OCI-LY1 (cell line): Measurements from ENCODE around the gene RNASEH2B.

ENCODE experiments used
- H2AFZ ChIP-seq: fragments of 200-600 bp; sonication (generic), shearing (Covaris generic); 2 replicates; pipeline ENCODE4 v1.6.0; 2014; ENCODE audit warnings: antibody characterized with exemption, mild to moderate bottlenecking, low read length
- H3F3A ChIP-seq: fragments of 200-600 bp; sonication (generic), shearing (Covaris generic); 2 replicates; pipeline ENCODE4 v1.6.0; 2014; ENCODE audit warnings: mild to moderate bottlenecking, antibody characterized with exemption, low read length, moderate library complexity; ENCODE audit not compliant: insufficient read depth
- H3K27ac ChIP-seq: fragments of 200-600 bp; sonication (generic); 2 replicates; pipeline ENCODE4 v1.5.1; 2014; ENCODE audit warnings: low read length, mixed run types, mild to moderate bottlenecking, low read depth; ENCODE audit not compliant: poor library complexity, severe bottlenecking
- H3K27me3 ChIP-seq: fragments of 200-600 bp; sonication (generic); 2 replicates; pipeline ENCODE4 v1.6.0; 2014; ENCODE audit warnings: antibody characterized with exemption, mild to moderate bottlenecking, low read length, moderate library complexity; ENCODE audit not compliant: insufficient read depth
- H3K36me3 ChIP-seq: fragments of 200-600 bp; sonication (generic); 2 replicates; pipeline ENCODE4 v1.6.1; 2014; ENCODE audit warnings: mild to moderate bottlenecking, antibody characterized with exemption, low read length, moderate library complexity, mixed read lengths; ENCODE audit not compliant: insufficient read depth
- H3K4me1 ChIP-seq: fragments of 200-600 bp; sonication (generic); 2 replicates; pipeline ENCODE4 v1.5.1; 2014; ENCODE audit warnings: mild to moderate bottlenecking, low read length, moderate library complexity; ENCODE audit not compliant: insufficient read depth, severe bottlenecking
- H3K4me2 ChIP-seq: fragments of 200-600 bp; sonication (generic), shearing (Covaris generic); 2 replicates; pipeline ENCODE4 v1.6.1; 2014; ENCODE audit warnings: low read length
- H3K4me3 ChIP-seq: fragments of 200-600 bp; sonication (generic); 2 replicates; pipeline ENCODE4 v1.5.1; 2014; ENCODE audit warnings: low read length, low read depth, mild to moderate bottlenecking, mixed read lengths; ENCODE audit not compliant: poor library complexity, severe bottlenecking
- H3K79me2 ChIP-seq: fragments of 200-600 bp; shearing (Covaris generic); 2 replicates; pipeline ENCODE4 v1.6.1; 2016; ENCODE audit warnings: mixed run types, low read length, mixed read lengths; ENCODE audit not compliant: insufficient read depth
- H3K9ac ChIP-seq: fragments of 200-600 bp; sonication (generic), shearing (Covaris generic); 2 replicates; pipeline ENCODE4 v1.6.1; 2014; ENCODE audit warnings: mild to moderate bottlenecking, low read length, mixed read lengths
- H3K9me2 ChIP-seq: fragments of 200-600 bp; sonication (generic), shearing (Covaris generic); 2 replicates; pipeline ENCODE4 v1.6.1; 2014; ENCODE audit warnings: low read depth, mild to moderate bottlenecking, low read length, mixed read lengths
- H3K9me3 ChIP-seq: fragments of 200-600 bp; shearing (Covaris generic); 2 replicates; pipeline ENCODE4 v1.6.1; 2014; ENCODE audit warnings: low read length, mixed read lengths
- H4K20me1 ChIP-seq: fragments of 200-600 bp; sonication (generic), shearing (Covaris generic); 2 replicates; pipeline ENCODE4 v1.6.0; 2016; ENCODE audit warnings: mild to moderate bottlenecking, low read length; ENCODE audit not compliant: insufficient read depth
- EZH2 ChIP-seq: fragments of 200-600 bp; sonication (generic), shearing (Covaris generic); IDR thresholded peaks from 2 replicates; pipeline ENCODE4 v1.8.0; 2017; ENCODE audit warnings: borderline replicate concordance, mixed run types, mild to moderate bottlenecking, antibody characterized with exemption, low read length, moderate library complexity, mixed read lengths
- TF ChIP-seq, protein P1 (sequence below): fragments of 200-600 bp; sonication (generic), shearing (Covaris generic); IDR thresholded peaks from 2 replicates; pipeline ENCODE4 v1.5.1; 2017; ENCODE audit warnings: mild to moderate bottlenecking, antibody characterized with exemption, low read length, moderate library complexity, mixed read lengths

RNASEH2B gene

DNA sequence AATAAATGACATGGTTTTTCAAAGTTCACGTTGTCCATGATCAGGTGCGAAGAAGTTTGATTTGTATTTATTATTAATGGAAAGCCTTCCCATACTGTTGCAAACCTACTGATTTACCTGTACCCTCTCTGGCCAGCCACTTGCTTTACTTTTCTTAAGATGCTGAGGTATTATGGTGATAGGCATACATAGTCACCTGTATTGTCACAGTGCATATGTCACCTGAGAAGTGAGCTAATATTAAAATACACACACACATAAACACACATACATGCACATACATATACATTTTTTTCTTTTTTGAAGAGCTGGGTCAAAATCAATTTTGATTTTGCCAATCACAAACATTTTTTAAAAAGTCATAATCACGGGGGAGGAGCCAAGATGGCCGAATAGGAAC is 72.1 kb downstream of the RNASEH2B start:
- no peak overlapping the region for H3K4me3 ChIP-seq
- no peaks in the 10 kb centered on the region for H4K20me1 ChIP-seq
- TF ChIP-seq, protein P1, sequence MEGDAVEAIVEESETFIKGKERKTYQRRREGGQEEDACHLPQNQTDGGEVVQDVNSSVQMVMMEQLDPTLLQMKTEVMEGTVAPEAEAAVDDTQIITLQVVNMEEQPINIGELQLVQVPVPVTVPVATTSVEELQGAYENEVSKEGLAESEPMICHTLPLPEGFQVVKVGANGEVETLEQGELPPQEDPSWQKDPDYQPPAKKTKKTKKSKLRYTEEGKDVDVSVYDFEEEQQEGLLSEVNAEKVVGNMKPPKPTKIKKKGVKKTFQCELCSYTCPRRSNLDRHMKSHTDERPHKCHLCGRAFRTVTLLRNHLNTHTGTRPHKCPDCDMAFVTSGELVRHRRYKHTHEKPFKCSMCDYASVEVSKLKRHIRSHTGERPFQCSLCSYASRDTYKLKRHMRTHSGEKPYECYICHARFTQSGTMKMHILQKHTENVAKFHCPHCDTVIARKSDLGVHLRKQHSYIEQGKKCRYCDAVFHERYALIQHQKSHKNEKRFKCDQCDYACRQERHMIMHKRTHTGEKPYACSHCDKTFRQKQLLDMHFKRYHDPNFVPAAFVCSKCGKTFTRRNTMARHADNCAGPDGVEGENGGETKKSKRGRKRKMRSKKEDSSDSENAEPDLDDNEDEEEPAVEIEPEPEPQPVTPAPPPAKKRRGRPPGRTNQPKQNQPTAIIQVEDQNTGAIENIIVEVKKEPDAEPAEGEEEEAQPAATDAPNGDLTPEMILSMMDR, result no peak
- TF ChIP-seq EZH2, result no peak
- H3K4me1 ChIP-seq, result no peaks in the 10 kb centered on the region
- H3K27me3 ChIP-seq, result no peaks in the 10 kb centered on the region
- no peak overlapping the region for H2AFZ ChIP-seq
- H3K27ac ChIP-seq, result no peak overlapping the region
- H3K4me2 ChIP-seq, result no peak overlapping the region
- no peaks in the 10 kb centered on the region for H3F3A ChIP-seq
- H3K79me2 ChIP-seq, result no peaks in the 10 kb centered on the region
- H3K36me3 ChIP-seq, result no peaks in the 10 kb centered on the region
- no peaks in the 10 kb centered on the region for H3K9me2 ChIP-seq
- no peak overlapping the region for H3K9ac ChIP-seq
- H3K9me3 ChIP-seq, result no peaks in the 10 kb centered on the region

DNA sequence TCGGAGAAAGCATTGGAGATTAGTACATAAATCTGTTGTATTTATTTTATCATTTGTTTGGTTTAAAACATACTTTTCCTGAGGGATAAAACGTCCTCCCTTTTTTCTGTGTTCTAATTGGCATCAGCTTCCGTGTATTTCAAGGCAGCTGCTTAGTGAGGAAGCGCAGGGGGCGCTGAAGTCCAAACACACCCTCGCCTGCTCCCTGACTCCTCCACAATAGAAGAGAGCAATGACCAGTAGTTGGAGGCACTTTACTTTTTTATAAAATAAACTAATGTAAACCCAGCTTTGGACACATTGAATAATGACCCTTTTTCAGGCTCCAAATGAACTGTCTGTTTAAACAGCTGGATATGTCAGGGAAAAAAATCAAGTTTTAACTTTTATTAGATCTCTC is 79.9 kb downstream of the RNASEH2B start:
- Histone ChIP-seq H4K20me1 (no peaks in the 10 kb centered on the region), H3K4me1 (no peaks in the 10 kb centered on the region), H3K79me2 (no peaks in the 10 kb centered on the region), H3K4me3 (no peak overlapping the region), H3K9ac (no peak overlapping the region), H3K36me3 (no peaks in the 10 kb centered on the region), H3K27me3 (no peaks in the 10 kb centered on the region), H3K9me3 (no peaks in the 10 kb centered on the region), H3K9me2 (no peaks in the 10 kb centered on the region), H3K4me2 (no peak overlapping the region), H2AFZ (no peak overlapping the region), H3K27ac (no peak overlapping the region), H3F3A (no peaks in the 10 kb centered on the region)
- TF ChIP-seq EZH2, result no peak
- TF ChIP-seq, protein P1, result no peak

DNA sequence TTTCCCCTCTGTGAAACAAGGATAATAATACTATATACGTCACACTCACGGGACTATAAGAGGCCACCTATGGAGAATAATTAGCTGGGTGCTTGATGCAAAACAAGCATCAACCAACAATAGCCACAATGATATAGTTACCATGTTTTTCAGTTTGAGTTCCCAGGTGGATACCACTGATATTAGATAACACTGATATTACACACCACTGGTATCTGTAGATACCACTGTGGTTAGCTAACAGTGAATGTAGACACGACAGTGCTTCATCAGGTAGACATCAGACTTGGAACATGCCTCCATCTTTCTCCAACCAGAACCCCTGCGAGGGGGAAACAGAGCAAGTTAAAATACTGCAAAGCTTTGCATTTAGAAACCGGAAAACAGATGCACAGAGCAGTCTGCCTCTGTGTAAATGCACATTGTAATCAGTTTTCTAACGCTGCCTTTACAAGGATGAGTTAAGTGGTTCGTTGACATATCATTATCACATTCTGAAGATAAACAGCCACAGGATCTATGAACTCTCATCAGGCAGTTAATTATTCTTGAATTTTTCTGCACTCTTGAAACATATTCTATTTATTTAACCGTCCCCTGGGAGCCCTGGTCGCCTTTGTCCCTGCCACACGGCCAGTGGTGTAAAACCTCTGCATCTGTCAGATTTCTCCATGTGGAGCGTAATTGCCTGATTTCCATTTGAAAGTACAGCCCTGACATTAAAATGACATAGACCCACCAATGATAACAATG is 80.7 kb downstream of the RNASEH2B start:
- no peak for TF ChIP-seq EZH2
- TF ChIP-seq, protein P1, result no peak
- Histone ChIP-seq H3K4me2 (no peak overlapping the region), H3K9ac (no peak overlapping the region), H3K4me3 (no peak overlapping the region), H4K20me1 (no peaks in the 10 kb centered on the region), H3K9me3 (no peaks in the 10 kb centered on the region), H3K36me3 (no peaks in the 10 kb centered on the region), H3K4me1 (no peaks in the 10 kb centered on the region), H3K79me2 (no peaks in the 10 kb centered on the region), H3F3A (no peaks in the 10 kb centered on the region), H3K27ac (no peak overlapping the region), H2AFZ (no peak overlapping the region), H3K9me2 (no peaks in the 10 kb centered on the region), H3K27me3 (no peaks in the 10 kb centered on the region)
